Limb (tissue), 2 donors: ENCODE data around the gene FGR.
A peak's percentile ranks its signal among the peaks of the same experiment; 100 is the strongest.
"Not testable (repeated sequence)": the region's sequence is repeated elsewhere in the genome, so short reads cannot be mapped to it uniquely, and the experiment has no call there.

Experiments used
- DNase-seq, 2 donors: peaks; one replicate each; pipeline ENCODE4 v3.0.0-alpha.2; 2016; ENCODE audit errors: extremely low spot score in 2 of 2

Gene FGR

DNA sequence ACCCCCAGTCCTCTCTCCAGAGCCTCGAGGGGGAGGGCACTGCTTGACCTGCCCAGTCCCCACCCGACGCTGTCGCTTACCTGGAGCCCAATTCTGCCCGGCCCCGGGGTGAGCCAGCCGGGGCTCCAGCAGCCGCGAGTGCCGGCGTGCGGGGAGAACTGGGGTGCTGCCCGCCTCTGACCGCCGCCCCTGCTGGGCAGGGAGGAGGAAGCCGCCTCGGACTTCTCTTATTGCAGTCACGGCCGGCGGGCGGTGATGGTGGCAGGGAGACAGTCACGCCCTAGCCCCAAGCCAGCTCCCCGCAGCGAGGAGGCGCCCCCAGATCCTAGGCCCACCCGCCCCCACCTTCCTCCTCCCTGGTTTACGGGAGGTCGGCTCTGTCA, at the start of gene FGR:
Gene FGR, minus strand, starts transcription at position 201 of the 383 bp plus-strand sequence. CDS start 11,269 bp downstream, outside the sequence.
- DNase-seq: no peak

GRCh38 chr1:27684176-27684575, 49.2 kb upstream of the FGR start:
- no peak for DNase-seq

- no peak for DNase-seq
These were observed 47.5 kb upstream of the FGR start for GRCh38 chr1:27682351-27682944.

GRCh38 chr1:27681580-27681979, 46.6 kb upstream of the FGR start:
- DNase-seq: not testable (repeated sequence)

- DNase-seq: not testable (repeated sequence)
These were observed 45.3 kb upstream of the FGR start for GRCh38 chr1:27680225-27680791.

- no peak for DNase-seq
These were observed 43.8 kb upstream of the FGR start for GRCh38 chr1:27678747-27679146.

DNA sequence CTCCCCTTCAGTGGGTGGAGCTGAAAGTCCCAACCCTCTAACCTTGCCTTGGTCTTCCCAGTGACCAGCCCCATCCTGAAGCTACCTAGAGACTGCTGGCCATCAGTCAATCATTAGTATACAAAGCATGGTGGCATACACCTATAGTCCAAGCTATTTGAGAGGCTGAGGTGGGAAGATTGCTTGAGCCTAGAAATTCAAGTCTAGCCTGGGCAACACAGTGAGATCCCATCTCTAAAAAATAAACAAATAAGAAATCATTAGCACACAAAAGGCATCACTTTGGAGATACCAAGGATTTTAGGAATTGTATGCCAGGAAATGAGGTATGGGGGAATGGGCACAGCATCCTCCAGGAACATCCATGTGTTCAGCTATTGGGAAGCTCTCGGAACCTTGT, 41.4 kb upstream of the FGR start:
- DNase-seq: no peak

- DNase-seq: no peak
These were observed 37.7 kb upstream of the FGR start for GRCh38 chr1:27672750-27673112.

DNA sequence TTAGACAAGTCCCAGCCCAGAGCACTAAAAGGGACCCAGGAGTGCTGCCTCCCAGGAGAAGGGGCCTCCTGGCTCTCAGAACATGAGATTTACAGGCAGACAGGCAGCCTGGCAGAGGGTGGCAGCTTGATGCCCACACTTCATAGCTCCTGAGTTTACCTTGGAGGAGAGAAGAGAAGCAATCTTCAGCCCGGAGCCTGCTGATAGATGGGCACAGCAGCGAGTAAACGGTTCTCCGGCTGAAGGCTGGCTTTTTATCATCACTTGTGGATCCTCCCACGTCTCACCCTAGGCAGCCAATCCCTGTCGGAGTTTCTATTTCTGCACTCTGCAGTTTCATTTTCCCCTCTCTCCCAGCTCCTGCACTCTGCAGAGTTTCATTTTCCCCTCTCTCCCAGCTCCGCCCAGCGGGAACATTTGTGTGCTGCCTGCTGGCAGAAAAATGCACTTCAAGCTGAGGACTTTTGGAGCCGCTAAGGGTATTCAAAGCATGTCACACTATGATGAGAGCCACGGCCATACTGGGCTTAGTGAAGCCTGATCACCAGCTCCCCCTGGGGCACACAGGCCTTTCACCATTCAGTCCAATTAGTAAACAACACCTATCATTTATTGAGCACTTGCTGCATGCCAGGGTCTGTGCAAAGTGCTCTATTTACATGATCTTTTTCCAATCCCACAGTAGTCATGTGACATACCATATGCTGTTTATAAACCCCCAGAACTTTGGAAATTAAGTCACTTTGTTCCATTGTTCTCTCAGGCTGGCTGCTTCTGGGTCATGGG, 37.2 kb upstream of the FGR start, which contains the start of gene IFI6:
Gene IFI6, minus strand, starts transcription at position 229 of the 786 bp plus-strand sequence. CDS start 2,878 bp downstream, outside the sequence.
- DNase-seq: peak; percentile 85 to 96

DNA sequence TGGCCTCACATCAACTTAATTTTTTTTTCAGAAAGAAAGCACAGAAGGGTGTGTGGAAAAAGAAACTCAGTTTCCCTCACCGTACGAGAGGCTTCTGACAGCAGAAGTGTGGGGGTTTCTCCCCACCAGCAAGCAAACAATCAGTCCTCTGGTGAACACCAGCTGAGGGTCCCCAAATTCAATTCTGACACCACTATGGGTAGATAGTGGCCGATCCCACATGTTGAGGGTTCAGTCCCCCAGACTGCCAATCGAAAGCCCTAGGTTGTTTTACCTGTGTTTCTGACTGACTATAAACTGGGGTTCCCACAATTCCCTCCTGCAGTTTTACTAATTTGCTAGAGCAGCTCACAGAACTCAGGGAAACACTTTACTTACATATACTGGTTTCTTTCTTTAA, 34.9 kb upstream of the FGR start:
- DNase-seq: no peak

DNA sequence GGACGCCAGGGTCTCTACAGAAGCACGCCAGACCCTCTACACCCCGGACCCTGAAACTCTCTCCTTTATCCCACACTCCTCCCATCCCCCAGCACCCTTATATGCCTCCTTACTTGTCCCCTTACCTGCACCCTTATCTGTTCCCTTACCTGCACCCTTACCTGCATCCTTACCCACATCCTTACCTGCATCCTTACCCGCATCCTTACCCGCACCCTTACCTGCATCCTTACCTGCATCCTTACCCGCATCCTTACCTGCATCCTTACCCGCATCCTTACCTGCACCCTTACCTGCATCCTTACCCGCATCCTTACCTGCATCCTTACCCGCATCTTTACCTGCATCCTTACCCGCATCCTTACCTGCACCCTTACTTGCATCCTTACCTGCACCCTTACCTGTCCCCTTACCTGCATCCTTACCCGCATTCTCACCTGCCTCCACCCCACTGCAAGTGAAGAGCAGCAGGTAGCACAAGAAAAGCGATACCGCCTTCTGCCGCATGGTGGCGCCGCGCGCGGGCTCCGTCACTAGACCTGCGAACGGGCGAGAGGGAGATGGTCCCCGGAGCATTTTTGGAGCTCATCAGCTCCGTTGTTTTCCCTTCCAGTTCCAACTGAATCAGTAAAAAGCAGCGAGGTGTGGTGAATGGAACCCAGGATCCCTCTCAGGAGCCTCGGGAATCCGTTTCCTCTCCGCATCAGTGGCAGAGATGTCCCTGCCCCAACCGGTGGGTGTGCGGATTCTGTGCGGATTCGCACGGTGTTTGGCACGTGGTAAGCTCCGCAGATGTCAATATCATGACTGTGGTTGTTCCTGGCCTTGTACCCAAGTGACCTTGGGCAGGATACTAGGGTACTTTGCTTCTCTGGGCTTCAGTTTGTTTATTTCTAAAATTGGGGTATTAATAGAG, 34.1 kb upstream of the FGR start:
- DNase-seq: peak in 1 of 2 donors; percentile 89

DNA sequence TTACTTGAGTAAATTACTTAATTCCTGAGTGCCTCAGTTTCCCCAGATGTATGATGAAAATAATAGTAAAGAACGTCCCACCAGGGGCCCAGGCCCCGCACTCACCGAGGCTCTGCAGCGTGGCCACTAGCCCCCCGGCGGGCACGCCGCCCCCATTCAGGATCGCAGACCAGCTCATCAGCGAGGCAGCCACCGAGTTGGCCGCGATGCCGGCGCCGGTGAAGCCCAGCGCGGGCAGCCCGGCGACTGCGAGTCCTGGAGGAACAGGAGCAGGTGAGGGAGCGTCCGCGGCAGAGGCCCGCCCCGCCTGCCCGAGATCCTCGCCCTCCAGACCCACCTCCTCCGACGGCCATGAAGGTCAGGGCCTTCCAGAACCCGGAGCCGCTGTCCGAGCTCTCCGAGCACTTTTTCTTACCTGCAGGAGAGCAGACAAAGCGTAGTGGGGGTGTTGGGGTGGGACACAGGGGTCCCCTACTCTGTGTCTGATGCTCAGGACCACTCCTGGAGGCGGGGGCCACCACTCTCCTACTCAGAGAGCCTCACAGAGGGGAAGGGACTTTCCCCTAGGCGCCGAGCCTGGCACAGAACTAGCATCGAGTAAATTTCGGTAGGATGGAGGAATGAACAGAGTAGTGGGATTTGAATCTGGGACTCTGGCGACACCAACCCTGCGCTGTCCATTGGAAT, 33.3 kb upstream of the FGR start:
- DNase-seq: no peak

DNA sequence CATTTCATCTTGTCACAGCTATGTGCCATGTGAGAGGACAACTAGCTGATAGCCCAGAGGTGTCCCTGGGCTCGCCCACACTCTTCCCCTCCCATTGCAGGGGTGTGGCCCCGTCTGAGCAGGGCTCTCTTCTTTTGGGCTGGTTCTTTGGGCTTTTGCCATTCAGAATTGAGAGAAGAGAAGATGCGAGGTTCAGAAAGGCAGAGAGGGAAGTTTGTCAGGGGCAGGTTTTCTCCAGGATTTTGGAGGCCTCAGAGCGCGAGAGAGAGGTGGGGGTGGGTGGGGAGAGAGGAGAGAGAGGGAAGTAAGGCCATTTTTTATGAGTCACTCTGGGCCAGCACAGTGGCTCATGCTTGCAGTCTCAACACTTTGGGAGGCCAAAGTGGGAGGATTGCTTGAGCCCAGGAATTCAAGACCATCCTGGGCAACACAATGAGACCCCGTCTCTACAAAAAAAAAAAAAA, 31.8 kb upstream of the FGR start:
- DNase-seq: no peak

DNA sequence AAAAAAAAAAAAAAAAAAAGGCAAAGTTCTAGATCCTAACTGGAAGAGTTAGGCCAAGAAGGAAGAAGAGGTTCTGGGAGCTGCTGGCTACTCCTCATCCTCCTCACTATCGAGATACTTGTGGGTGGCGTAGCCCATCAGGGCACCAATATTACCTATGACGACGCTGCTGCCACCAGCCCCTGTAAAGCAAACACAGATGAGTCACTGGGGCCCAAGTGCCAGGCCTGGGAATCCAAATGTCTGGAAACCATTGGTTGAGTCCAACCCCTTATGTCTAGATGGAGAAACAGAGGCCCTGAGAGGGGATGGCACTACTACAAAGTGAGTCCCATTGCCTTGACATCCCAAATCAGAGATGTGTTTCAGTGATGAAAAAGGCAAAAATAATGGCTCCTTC, 31.3 kb upstream of the FGR start:
- DNase-seq: no peak

DNA sequence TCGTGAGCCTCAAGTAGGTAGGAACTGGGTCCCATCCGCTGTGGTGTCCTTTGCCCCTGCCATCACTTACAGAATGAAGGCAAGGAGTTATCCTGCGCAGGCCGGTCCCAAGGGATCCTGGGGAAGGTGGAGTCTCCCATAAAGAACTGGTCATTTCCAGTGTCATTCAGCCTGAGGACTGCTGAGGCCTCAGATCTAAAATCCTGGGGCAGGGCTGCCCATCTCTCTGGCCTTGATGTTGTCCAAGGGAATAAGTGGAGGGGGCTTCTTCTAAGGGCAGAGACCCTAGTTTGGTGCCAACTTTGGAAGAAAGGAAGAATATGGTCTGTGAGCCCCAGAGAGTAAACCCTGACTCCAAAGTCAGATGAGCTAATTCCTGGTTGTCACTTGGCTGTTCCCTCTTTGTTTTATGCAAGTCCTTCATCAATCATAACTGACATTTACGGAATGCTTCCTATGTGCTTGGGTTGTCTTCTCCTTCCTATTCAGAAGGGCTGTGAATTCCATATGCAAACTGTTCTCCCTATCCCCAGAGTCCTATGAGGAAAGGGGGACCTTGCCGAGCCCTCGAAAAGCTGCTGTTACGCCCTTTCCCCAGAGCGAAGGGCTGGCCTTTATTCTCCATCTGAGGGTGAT, 30.1 kb upstream of the FGR start:
- no peak for DNase-seq

GRCh38 chr1:27664291-27664690, 29.3 kb upstream of the FGR start:
- DNase-seq: no peak

DNA sequence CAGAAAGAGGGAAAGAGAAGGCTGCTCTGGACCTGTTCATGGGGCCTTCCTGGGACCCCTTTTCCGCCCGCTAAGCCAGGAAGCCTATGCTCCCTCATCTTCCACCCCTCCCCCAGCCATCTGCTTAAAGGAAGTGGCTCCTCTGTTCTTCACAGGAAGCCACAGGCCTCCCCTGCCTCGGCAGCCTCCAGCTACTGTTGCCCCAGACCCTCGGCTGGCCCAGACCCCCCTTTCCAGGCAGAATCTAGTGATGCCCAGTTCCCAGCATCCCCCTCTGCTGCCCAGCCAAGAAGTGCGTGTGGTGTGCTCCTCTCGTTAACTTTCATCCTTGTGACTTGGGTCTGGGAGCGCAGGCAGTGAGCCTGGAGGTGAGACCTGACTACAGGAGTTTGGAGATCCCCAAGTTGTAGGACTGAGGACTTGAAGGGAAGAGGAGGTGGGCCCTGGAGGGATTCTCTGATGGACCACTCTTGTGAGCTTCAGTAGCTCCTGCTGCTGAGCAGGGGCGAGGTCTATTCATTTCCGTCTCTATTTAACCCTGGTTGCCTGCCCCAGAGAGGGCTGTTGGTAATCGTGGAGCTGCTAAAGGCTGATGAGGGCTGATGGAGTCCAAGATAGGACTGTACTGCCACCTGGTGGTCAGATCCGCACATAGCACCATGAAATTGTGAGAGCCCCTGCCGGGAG, 27.9 kb upstream of the FGR start:
- DNase-seq: peak; percentile 90 to 92

- DNase-seq: no peak
These were observed 27.3 kb upstream of the FGR start for GRCh38 chr1:27662261-27662660.

- no peak for DNase-seq
These were observed 26.6 kb upstream of the FGR start for GRCh38 chr1:27661412-27662075.
